SK-N-SH treated with all-trans-retinoic acid at 6 μM for 48 hours (cell line): ENCODE results near the gene LCN9.

ENCODE experiments used
- ATAC-seq: fragments of 200-7000 bp; cut with Tn5 transposase; 3 replicates; pipeline ENCODE4 v1.9.1; 2020; ENCODE audit warnings: mild to moderate bottlenecking, moderate library complexity
- ARNTL ChIP-seq: fragments of 450-650 bp; formaldehyde crosslinking; IDR thresholded peaks from 2 replicates; pipeline ENCODE4 v1.5.0; 2020; ENCODE audit warnings: low read depth, mild to moderate bottlenecking, moderate library complexity, borderline replicate concordance
- BACH2 ChIP-seq: fragments of 250-450 bp; sonication (Bioruptor Pico); IDR thresholded peaks from 2 replicates; pipeline ENCODE4 v1.9.0; 2021; ENCODE audit warnings: mild to moderate bottlenecking, borderline replicate concordance
- CSRNP3 ChIP-seq: fragments of 250-450 bp; sonication (Bioruptor Pico); IDR thresholded peaks from 2 replicates; pipeline ENCODE4 v1.5.1; 2021; ENCODE audit warnings: mild to moderate bottlenecking, moderate library complexity
- ESRRG ChIP-seq: fragments of 250-450 bp; sonication (Bioruptor Pico); IDR thresholded peaks from 2 replicates; pipeline ENCODE4 v1.6.1; 2021; ENCODE audit warnings: mild to moderate bottlenecking
- OSR1 ChIP-seq: fragments of 250-450 bp; sonication (Bioruptor Pico); IDR thresholded peaks from 2 replicates; pipeline ENCODE4 v1.8.0; 2022; ENCODE audit warnings: moderate library complexity, mild to moderate bottlenecking, inconsistent platforms
- PATZ1 ChIP-seq: fragments of 250-450 bp; sonication (Bioruptor Pico); IDR thresholded peaks from 2 replicates; pipeline ENCODE4 v1.8.0; 2020; ENCODE audit warnings: mild to moderate bottlenecking, moderate library complexity, borderline replicate concordance
- PPARA ChIP-seq: fragments of 250-450 bp; sonication (Bioruptor Pico); IDR thresholded peaks from 2 replicates; pipeline ENCODE4 v1.5.0; 2020; ENCODE audit warnings: mild to moderate bottlenecking, borderline replicate concordance
- SNAI2 ChIP-seq: fragments of 250-450 bp; sonication (Bioruptor Pico); IDR thresholded peaks from 2 replicates; pipeline ENCODE4 v1.5.0; 2020; ENCODE audit warnings: mild to moderate bottlenecking, moderate library complexity
- TOX ChIP-seq: fragments of 250-450 bp; sonication (Bioruptor Pico); IDR thresholded peaks from 2 replicates; pipeline ENCODE4 v1.8.0; 2021; ENCODE audit warnings: mild to moderate bottlenecking, moderate library complexity, borderline replicate concordance
- ZFP3 ChIP-seq: fragments of 250-450 bp; sonication (Bioruptor Pico); IDR thresholded peaks from 2 replicates; pipeline ENCODE4 v1.5.0; 2020; ENCODE audit warnings: mild to moderate bottlenecking, moderate library complexity
- ZNF565 ChIP-seq: fragments of 450-650 bp; formaldehyde crosslinking; conservative IDR thresholded peaks from 2 replicates; pipeline ENCODE4 v1.5.0; 2020; ENCODE audit warnings: low read depth, mild to moderate bottlenecking, moderate library complexity
- ZNF70 ChIP-seq: fragments of 450-650 bp; formaldehyde crosslinking; IDR thresholded peaks from 2 replicates; pipeline ENCODE4 v1.5.0; 2020; ENCODE audit warnings: mild to moderate bottlenecking, moderate library complexity
- ZNF8 ChIP-seq: fragments of 450-650 bp; formaldehyde crosslinking; IDR thresholded peaks from 2 replicates; pipeline ENCODE4 v1.5.0; 2020; ENCODE audit warnings: mild to moderate bottlenecking, moderate library complexity
- TF ChIP-seq, protein P1 (sequence below): fragments of 250-450 bp; sonication (Bioruptor Pico); IDR thresholded peaks from 2 replicates; pipeline ENCODE4 v1.5.0; 2020; ENCODE audit warnings: mild to moderate bottlenecking, moderate library complexity
- TF ChIP-seq, protein P2 (sequence below): fragments of 250-450 bp; sonication (Bioruptor Pico); IDR thresholded peaks from 2 replicates; pipeline ENCODE4 v1.8.0; 2021; ENCODE audit warnings: low read depth, mild to moderate bottlenecking, moderate library complexity, borderline replicate concordance

LCN9 gene

GRCh38 chr9:135614821-135615665 lies 48.1 kb upstream of the LCN9 start (continued):
- TF ChIP-seq, protein P1, sequence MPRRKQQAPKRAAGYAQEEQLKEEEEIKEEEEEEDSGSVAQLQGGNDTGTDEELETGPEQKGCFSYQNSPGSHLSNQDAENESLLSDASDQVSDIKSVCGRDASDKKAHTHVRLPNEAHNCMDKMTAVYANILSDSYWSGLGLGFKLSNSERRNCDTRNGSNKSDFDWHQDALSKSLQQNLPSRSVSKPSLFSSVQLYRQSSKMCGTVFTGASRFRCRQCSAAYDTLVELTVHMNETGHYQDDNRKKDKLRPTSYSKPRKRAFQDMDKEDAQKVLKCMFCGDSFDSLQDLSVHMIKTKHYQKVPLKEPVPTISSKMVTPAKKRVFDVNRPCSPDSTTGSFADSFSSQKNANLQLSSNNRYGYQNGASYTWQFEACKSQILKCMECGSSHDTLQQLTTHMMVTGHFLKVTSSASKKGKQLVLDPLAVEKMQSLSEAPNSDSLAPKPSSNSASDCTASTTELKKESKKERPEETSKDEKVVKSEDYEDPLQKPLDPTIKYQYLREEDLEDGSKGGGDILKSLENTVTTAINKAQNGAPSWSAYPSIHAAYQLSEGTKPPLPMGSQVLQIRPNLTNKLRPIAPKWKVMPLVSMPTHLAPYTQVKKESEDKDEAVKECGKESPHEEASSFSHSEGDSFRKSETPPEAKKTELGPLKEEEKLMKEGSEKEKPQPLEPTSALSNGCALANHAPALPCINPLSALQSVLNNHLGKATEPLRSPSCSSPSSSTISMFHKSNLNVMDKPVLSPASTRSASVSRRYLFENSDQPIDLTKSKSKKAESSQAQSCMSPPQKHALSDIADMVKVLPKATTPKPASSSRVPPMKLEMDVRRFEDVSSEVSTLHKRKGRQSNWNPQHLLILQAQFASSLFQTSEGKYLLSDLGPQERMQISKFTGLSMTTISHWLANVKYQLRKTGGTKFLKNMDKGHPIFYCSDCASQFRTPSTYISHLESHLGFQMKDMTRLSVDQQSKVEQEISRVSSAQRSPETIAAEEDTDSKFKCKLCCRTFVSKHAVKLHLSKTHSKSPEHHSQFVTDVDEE (CRISPR knock-in tag): no peak

- TF ChIP-seq TOX (CRISPR knock-in tag): no peak
- no peak for TF ChIP-seq PATZ1 (CRISPR knock-in tag)
- ATAC-seq: no peak
These were observed 47.2 kb upstream of the LCN9 start for GRCh38 chr9:135615666-135616618.

DNA sequence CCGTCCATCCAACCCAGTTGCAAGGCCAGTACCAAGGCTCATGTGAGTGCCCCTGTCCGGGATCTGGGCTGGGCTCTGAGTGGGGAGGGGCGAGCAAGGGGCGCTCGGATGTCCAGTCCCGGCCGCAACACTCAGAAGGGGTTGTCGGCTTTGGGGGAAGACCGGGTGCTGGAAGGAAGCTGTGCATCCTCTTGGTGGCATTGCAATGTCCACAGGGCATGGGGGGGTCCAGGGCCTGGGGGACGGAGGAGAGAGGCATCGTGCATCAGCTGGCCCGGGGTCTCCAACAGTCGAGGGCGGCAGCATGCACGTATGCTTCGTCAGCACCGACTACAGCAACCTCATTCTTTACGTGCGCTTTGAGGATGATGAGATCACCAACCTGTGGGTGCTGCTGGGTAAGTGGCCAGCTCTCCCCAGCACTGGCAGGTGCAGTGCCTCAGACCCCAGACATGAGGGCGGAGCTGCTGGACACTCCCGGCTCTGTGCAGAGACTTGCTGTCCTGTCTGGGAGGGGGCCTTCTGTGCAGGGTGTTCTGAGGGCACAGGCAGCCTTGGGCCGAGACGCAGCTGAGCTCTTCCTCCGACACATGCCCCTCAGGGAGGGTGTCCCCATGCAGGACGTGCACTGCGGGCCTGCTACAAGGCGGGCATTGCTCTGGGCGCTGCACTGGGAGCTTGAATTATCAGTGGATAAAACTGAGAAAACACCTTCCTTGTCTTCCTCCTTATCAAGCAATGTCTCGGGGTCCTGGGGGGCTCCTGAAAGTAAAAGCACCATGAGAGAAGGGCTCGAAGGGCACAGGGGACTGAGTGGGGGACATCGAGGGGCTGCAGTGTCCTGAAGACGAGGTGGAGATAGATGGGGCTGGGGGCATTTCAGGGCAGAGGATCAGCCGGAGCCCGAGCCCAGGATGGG lies 46.2 kb upstream of the LCN9 start:
- TF ChIP-seq BACH2 (CRISPR knock-in tag): no peak
- TF ChIP-seq PPARA (CRISPR knock-in tag): no peak
- TF ChIP-seq, protein P2, sequence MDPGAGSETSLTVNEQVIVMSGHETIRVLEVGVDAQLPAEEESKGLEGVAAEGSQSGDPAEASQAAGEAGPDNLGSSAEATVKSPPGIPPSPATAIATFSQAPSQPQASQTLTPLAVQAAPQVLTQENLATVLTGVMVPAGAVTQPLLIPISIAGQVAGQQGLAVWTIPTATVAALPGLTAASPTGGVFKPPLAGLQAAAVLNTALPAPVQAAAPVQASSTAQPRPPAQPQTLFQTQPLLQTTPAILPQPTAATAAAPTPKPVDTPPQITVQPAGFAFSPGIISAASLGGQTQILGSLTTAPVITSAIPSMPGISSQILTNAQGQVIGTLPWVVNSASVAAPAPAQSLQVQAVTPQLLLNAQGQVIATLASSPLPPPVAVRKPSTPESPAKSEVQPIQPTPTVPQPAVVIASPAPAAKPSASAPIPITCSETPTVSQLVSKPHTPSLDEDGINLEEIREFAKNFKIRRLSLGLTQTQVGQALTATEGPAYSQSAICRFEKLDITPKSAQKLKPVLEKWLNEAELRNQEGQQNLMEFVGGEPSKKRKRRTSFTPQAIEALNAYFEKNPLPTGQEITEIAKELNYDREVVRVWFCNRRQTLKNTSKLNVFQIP (CRISPR knock-in tag): no peak
- no peak for TF ChIP-seq CSRNP3
- TF ChIP-seq, protein P1 (CRISPR knock-in tag): no peak
- no peak for TF ChIP-seq ZNF70 (CRISPR knock-in tag)
- no peak for TF ChIP-seq TOX (CRISPR knock-in tag)
- TF ChIP-seq ARNTL (CRISPR knock-in tag): no peak
- TF ChIP-seq OSR1 (CRISPR knock-in tag): no peak
- ATAC-seq: no peak

- ATAC-seq: no peak
- no peak for TF ChIP-seq CSRNP3
- TF ChIP-seq ZFP3: no peak
- no peak for TF ChIP-seq SNAI2 (CRISPR knock-in tag)
- TF ChIP-seq ZNF565: no peak
- TF ChIP-seq, protein P1 (CRISPR knock-in tag): no peak
- no peak for TF ChIP-seq OSR1 (CRISPR knock-in tag)
- TF ChIP-seq ESRRG: no peak
- TF ChIP-seq ZNF8 (CRISPR knock-in tag): no peak
These were observed 45.6 kb upstream of the LCN9 start for GRCh38 chr9:135617538-135617900.
